GM19099 (cell line): ENCODE measurements around the gene SNX9.

ENCODE experiments used
- POLR2A ChIP-seq: IDR thresholded peaks from 3 replicates; pipeline ENCODE4 v1.6.1; 2011; ENCODE audit warnings: low read depth; ENCODE audit not compliant: insufficient read length; ENCODE audit errors: extremely low read depth

The SNX9 gene

DNA sequence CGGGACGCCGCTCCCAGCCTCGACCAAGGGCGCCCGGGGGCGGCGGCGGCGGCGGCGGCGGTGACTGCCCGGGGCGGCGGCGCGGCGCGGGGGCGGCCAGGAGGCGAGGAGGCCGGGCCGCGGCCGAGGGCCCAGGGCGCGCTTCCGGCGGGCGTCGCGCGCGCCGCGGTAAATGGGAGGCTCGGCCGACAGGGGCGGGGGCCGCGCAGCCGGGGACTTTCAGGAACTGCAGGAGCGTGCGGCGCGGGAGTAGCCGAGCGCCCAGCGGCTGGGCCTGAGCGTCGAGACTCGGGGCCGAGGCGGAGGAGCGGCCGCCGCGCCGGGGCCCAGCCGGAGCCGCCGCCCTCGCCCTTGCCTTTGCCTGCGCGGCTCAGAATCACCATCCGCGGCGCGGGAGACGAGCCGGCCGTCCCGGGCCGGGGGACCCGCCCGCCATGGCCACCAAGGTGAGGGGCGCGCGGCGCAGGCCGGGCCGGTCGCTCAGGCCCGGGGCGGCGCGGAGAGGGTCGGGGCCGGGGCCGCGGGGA lies at the start of gene SNX9:
TSS of gene SNX9 (plus strand) at position 246 of the 527 bp plus-strand sequence. CDS start at position 435, 189 bp downstream.
- peak; percentile 58 for TF ChIP-seq POLR2A

DNA sequence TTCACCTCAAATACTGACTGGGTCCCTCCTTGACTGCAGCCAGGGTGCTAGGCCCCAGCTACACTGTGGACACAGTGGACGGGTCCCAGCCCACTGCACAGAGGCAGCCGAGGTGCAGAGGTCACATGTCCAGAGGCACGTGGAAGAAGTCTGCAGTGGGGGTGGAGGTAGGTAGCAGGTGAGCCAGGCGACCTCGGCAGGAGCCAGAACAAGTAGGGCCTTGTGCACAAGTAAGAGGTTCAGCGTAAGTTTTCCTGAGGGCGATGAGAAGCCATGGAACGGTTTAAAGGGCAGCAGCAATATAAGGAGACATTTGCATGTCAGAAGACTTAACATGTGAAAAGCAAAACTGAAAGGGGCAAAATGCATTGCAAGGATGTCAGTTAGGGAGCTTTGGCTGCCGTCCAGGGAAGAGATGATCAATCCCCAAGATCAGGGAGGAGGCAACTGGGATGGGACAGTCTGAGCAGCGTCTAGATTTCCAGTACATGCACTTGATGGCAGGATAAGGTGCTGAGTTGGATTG lies 49.7 kb upstream of the SNX9 start:
- no peak for TF ChIP-seq POLR2A

DNA sequence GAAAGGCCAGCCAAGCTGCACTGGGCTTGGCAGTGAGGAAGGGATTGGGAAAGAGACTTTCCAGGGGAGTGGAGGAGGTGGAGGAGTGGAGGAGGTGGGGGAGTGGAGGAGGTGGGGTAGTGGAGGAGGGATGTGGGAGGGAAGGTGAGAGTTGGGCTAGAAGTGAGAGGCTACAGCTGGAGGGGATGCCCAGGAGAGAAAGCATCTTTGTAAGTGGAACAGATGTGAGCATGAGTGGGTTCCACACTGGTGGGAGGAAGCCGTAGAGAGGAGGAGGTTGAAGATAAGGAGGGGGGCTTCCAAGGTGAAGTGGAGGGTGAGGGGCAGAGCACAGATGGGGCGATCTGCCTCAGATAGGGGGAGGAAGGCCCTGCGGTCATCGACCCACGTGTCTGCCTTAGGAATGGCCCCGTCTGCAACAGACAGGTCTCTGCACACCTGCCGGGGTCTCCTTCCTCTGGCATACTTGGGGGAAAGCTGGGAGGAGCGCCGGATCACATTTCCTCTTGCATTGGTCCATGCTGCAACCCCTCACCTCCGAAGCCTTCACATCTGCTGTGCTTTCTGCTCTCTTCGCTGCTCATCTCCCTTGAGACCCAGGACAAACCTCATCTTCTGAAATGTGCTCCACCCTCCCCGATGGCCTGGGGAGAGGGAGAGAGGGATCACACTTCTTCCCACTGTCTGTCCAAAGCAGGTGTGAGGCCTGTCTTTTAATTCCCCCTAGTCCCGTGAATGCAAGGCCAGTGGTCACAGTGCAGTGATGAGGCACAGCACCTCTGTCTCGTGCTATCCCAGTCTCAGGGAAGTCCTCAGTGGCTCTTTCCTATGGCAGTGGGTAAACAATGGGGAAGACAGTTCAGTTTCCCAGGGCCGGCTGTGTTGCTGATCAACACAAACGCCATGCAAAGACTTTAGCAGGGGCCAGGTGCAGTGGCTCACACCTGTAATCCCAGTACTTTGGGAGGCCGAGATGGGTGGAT lies 48.6 kb upstream of the SNX9 start:
- TF ChIP-seq POLR2A: no peak

DNA sequence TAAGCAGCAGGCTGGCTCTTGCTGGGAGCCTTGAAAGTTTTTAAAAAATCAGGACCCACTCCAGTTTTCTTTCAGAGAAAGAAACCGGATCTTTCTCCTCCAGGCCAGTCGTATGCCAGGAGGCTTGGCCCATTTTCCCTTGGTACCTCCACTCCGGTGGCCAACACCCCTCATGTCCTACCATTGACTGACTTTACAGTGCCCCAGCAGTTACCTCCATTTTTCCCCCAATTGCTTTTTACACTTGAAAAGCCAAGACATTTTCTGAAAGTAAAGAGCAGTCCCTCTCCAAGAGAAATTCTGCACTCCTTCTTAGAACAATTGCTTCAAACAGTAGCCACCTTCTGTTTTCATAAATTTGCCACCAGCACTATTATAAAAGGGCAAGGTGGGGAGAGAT lies 47.7 kb upstream of the SNX9 start:
- no peak for TF ChIP-seq POLR2A

DNA sequence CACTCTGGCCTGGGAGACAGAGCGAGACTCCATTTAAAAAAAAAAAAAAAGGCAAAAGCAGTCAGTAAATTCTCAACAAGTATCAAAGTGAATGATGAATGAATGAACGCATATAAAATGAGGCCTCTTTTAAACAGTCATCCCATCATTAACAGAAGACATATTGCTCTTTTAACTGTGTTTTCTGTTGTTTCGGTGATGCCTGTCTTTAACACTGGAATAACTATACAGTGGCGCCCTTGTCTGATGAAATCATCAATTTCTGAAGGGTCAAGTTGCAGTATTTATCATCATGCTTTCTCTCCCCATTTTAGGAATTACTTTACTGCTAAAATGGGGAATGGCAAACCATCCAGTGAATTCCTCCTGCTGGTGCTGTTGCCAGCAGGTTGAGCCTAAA lies 45.7 kb upstream of the SNX9 start:
- TF ChIP-seq POLR2A: no peak

DNA sequence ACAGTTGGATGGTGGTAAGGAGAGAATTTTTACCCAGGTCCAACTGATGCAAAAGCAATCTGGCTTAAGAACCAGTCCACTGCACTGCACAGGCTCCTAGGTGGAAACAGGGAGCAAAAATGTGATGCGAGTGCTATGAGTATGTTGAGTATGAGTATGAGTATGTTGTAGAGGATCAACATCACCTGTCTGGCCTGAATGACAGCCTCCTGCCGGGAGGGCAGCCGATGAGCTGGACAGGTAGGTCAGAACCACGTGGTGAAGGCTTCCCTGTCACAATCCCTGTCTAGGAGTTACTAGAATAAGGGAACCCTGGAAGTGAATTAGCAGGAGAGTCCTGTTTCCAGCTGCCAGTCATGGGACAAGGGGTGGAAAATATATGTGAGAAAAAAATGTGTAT lies 44.3 kb upstream of the SNX9 start:
- no peak for TF ChIP-seq POLR2A

DNA sequence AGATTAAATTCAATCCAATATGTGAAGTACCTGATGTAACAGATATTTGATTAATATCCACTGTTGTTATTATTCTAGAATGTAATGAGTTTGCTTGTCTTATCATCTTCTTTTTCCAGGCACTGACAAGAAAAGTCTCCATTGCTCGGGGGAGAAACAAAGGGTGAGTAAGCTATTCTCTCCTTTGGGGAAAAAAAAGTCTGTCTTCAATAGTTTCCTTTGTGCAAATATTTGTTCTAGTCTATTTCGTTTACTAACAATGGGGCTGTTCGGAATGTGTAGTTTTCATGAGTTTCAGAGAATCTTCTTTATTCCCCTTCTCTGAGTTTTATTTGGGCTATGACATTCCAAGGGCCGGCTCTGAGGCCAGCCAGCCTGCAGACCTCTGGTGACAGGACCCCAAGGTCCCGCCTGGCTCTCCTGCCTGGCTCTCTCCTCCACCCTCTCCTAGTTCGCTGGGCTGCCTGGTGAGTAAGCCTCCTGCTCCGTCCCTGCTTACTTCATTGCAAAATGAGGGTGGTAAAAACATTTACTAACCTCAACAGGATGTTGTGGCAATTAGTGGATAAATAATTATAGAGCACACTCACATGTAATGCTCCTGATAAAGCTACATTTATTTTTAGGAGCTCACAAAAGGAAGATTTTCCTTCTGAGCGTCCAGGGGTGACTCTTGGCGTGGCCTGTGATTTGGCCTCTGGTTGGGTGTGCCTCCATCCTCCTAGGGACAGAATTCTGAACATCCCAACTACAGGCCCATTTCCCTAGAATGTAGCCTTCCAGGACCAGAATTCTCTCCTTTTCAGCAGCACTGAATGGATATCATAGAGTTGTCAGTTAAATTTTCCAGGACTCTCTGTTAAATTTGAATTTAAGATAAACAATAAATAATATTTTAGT lies 43.1 kb upstream of the SNX9 start:
- no peak for TF ChIP-seq POLR2A

DNA sequence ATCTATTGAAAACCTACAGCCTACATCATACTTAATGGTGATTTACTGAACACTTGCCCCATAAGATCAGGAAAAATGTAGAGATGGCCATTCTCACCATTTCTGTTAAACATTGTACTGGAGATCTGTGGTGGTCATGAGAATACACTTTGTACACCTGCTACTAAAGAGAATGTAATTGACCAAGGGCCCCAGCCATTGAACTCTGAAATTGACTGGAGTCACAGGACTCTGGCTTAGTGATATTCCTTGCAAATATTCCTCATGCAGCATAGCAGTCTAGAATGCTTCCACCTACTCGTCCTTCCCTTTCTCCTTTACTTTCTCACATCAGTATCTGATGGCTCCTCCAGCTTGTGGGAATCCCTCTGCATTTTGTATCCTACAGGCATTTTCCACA lies 37.4 kb upstream of the SNX9 start:
- TF ChIP-seq POLR2A: no peak

DNA sequence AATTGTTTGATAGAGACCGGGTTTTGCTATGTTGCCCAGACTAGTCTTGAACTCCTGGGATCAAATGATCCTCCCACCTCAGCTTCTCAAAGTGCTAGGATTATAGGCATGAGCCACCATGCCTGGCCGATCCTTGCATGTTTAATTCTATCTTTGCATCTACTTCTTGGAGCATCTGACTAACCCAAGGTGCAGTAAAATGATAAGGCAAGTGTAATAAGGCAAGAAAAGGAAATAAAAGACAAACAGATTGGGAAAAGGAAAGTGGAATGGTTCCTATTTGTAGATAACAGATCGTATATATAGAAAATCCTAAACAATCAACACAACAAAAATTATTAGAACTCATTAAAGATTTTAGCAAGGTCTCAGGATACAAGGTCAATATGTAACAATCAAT lies 36.8 kb upstream of the SNX9 start:
- TF ChIP-seq POLR2A: no peak

DNA sequence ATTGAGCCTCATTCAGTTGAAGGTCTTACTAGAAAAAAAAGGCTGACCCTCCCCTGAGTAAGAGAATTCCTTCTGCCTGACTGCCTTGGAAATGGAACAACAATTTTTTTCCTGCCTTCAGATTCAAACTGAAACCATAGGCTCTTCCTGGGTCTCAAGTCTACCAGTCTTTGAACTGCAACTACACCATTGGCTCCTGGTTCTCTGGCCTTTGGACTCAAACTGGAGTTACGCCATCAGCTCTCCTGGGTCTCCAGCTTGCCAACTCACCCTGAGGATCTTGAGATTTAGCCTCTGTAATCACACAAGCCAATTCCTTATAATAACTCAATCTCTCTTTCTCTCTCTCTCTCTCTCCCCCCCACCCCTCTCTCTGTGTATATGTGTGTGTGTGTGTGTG lies 36.0 kb upstream of the SNX9 start:
- TF ChIP-seq POLR2A: no peak

DNA sequence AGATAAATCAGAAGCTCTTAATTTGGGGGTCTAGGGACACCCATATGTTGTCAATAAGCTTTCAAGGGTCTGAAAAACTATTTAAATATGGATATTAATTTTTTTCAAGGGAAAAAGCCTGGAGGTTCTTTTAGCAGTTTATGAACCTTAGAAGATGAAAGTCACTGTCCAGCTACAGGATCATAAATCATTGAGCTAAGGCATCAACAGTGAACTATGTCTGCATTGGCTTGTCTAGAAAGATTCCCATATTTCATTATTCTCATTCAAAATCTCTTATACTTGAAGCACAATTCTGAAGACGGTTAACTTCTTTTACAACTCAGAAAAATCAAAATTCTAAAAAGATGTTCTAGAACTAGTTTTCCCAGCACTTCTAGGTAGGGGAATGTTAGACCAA lies 34.9 kb upstream of the SNX9 start:
- no peak for TF ChIP-seq POLR2A

DNA sequence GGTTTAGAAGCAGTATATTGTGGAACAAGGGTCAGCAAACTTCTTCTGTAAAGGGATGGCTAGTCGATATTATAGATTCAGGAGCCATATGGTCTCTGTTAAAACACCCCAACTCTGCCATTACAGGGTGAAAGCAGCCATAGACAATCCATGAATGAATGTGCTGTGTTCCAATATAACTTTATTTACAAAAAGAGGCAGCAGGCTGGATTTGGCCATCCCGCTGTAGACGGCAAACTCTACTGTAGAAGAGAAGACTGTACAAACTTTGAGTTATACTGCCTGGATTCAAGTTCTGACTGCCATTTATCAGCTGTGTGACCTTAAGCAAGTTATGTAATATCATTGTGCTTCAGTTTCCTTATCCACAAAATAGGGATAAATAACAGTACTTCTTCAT lies 33.7 kb upstream of the SNX9 start:
- TF ChIP-seq POLR2A: no peak

DNA sequence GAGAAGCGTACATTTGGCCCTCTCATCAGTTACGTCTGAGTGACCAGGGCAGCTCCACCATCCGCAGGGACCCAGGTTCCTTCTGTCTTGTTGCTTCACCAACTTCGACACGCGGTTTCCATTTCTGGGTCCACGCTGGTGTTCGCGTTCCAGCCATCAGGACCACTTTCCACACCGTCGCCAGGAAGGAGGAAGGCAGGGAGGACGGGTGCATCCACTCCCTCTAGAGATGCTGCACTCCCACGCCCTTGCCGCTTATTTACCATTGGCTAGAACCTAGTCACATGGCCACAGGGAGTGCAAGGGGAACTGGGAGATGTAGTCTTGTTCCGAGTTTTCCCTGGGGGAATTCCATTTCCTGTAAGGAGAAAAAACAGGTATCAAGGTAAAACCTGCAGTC lies 33.2 kb upstream of the SNX9 start:
- no peak for TF ChIP-seq POLR2A

DNA sequence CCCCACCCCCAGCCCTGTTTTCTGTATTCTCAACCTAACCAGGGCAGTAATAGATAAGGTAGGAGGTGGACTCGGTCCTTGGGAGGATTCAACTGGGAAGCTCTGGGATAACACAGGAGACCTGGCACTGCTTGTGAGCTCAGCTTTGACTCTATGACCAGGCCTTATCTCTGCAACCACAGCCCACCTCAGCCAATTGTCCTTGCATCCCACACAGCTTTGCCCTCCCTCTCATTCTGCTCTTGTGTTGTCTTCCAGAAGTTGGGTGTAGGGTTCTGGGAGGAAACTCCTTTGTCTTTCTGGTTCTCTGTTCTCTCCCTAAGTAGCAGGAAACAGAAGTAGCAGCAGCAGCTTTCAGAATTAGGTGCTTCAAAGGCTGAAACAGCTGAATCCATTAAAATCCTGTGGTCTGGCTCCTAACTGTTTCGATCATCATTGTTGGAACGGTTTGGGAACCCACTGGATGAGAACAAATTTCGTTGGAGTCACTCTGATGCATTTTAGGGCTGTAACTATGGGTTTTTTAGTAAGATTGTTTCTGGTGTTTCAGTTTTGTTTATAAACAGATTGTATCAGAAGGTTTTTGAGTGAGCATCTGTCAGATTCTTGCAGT lies 32.4 kb upstream of the SNX9 start:
- TF ChIP-seq POLR2A: no peak

DNA sequence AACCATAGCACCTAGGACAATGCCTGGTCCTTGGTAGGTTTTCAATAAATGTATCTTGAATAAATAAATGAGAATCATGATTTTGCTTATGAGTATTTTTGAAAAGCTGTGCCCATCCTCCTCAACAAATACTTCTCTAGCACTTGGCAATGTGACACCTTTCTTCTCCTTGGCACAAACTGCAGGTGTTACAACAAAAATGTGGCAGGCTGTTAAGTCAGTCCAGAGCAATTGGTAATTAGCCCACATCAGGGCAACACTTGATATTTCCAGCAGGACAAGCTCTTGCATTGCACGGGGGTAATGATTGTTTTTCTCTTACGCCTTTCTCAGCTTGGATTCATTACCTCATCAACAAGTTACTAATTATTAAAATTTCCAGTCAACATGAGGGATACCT lies 31.6 kb upstream of the SNX9 start:
- TF ChIP-seq POLR2A: no peak
